ENCODE data around the gene TRIM41.

TRIM41 gene

DNA sequence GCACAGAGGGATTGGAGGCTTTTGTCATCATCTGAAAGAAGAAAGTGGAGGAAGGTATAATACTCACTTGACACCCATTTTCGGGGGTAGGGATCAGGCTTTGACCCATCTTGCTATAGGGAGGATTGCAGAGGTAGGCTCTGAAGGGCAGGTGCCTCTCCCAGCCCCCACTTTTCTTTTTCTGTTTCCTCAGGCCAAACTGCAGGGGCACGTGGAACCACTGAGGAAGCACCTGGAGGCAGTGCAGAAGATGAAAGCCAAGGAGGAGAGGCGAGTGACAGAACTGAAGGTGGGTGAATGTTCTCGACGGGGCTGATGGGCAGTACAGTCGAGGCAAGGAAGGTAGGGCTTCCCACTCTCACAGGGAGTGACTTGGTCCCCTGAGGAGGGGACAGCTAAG, 7.5 kb downstream of the TRIM41 start:
- in situ Hi-C loops (cut with MboI; ENCODE audit: low sequenced_read_pairs): no loop called here

DNA sequence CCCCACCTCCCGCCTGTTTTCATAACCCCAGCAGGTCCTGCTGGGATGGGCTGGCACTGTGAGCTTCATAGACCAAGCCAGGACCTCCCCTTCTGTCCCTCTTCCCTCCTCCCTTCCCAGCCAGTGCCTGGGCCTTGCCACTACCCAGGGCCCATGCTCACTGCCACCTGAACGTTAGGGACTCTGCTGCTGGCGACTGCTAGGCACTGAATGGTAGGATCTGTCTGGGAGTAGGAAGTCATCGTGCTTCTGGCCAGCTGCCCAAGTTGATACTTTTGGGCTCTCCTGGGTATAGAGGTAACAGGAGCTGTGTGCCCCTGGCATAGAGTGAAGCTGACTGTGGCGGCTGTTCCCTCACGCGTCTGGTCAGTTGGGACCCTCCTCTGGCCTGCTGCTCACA, 8.4 kb downstream of the TRIM41 start:
- in situ Hi-C loops (cut with MboI; ENCODE audit: low sequenced_read_pairs): no loop called here

DNA sequence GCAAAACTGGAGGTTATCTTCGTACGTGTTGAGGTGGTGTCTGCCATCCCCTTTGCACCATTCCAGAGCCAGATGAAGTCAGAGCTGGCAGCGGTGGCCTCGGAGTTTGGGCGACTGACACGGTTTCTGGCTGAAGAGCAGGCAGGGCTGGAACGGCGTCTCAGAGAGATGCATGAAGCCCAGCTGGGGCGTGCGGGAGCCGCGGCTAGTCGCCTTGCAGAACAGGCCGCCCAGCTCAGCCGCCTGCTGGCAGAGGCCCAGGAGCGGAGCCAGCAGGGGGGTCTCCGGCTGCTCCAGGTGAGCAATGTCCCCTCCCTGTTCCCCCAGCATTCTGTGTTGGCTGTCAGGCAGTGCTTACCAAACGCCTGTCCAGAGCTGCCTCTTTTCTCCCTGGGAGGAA, 9.5 kb downstream of the TRIM41 start:
- in situ Hi-C loops (cut with MboI; ENCODE audit: low sequenced_read_pairs): no loop called here

DNA sequence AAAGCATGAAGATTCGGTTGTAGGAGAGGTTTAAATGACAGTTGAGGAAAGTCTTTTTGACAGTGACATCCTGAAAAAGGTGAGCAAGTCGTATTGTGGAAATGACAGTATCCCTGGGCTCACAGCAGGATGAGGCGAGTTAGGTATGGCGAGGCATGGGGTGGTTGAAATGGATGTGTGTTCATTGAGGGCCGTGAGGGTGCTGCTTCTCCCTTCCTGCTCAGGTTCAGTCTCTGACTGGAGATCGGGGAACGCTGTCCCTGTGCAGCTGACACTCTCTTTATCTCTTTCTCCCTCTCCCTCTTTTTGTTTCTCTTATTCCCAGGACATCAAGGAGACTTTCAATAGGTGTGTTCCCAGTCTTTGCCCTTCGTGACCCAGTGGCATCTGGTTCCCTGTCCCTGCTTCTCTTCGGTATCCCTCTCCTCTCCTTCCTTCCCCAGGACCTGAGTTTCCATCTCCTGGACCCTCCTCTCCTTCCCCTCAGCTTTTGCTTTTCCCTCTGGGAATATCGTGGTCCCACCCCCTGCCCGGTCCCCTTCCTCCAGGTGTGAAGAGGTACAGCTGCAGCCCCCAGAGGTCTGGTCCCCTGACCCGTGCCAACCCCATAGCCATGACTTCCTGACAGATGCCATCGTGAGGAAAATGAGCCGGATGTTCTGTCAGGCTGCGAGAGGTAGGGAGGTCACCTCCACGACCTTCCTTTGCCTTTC, 10.2 kb downstream of the TRIM41 start:
- in situ Hi-C loops (cut with MboI; ENCODE audit: low sequenced_read_pairs): no loop called here

DNA sequence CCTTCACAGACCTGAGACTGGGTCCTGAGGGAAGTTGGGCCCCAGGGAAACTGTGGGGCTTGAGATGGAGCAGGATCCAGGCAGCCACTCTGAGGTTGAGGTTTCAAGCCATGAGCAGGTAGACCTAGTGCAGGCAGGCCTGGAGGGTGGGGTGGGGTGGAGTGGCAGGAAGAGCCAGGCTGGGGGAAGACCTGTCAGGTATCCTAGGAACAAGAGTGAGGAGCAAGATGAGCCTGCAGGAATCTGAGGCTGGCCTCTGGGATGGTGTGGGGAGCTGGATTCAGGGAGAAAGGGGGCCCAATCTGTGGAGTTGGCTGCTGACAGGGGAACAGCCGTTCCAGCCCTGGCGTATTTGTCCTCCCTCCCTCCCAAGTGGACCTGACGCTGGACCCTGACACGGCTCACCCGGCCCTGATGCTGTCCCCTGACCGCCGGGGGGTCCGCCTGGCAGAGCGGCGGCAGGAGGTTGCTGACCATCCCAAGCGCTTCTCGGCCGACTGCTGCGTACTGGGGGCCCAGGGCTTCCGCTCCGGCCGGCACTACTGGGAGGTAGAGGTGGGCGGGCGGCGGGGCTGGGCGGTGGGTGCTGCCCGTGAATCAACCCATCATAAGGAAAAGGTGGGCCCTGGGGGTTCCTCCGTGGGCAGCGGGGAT, 10.8 kb downstream of the TRIM41 start:
- in situ Hi-C loops (cut with MboI; ENCODE audit: low sequenced_read_pairs): no loop called here

DNA sequence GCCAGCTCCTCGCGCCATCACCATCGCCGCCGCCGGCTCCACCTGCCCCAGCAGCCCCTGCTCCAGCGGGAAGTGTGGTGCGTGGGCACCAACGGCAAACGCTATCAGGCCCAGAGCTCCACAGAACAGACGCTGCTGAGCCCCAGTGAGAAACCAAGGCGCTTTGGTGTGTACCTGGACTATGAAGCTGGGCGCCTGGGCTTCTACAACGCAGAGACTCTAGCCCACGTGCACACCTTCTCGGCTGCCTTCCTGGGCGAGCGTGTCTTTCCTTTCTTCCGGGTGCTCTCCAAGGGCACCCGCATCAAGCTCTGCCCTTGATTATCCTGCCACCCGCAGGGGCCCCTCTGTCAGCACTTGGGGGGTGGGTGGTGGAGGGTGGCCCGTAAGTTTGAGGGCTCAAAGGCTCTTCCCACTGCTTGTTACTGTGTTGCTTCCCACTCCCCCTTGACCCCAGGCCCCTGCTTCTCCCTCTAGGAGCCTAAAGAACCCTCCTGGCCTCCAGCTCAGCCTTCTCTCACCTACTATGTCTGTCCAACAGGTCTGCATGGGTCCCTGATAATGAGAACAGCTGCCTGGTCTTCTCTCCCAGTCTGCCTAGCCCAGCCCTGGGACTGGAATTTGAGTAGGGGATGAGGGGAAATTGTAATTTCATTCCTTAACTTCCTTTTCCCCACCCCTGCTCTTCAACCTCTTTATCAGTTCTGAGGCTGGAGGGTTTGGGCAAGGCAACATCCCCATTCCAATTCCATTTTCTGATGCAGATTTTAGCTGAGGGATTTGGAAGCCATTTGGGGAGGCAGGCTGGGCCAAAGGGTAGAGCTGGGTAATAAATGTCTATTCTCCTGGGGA, 11.6 kb downstream of the TRIM41 start:
- in situ Hi-C loops (cut with MboI; ENCODE audit: low sequenced_read_pairs): no loop called here

DNA sequence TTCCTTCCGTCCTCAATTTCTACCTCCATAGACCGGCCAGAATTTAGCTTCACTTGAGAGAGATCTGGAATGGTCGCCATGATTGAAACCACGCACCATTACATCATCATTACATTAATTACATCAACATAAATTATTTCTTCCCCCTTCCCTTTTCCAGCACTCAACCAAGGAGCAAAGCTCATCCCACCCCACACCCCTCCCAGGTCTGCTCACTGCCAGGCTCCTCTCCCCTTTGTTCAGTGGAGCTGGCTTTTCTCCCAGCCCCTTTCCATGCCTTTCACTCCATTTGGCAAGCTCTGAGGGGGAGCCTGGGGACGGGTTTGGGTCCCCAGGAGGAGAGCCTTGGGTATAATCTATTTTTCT, 12.2 kb downstream of the TRIM41 start:
- in situ Hi-C loops (cut with MboI; ENCODE audit: low sequenced_read_pairs): no loop called here

DNA sequence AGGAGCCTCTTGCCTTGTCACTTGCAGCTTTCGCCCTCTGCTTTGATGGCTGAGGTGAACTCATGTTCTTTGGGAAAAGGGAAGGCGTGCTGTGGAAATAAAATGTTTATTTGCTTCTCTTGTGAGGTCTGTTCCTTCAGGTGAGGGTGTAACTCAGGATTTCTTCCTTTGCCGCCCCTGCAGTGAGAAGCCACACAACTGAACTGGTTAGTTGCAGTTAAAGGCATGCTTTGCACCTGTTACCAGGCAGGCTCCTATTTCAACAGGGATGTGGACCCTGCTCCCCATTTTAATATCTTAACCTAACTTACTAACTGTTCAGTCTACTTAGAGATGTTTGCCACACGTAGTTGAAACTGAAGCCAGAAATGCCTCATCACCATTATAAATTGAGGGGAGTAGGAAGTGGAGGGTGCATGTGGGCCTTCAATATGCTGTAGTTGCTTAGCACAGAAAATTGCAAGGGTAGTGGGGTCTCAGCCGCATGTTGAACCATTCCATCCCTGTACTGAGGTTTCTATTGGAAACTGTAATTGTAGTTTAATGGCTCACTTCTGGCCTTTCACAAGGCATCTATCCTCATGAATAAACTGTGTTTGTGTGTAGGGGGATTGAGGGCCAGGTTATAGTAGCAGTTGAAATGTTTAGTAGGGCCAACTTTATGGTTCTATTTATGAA, 12.7 kb downstream of the TRIM41 start:
- in situ Hi-C loops (cut with MboI; ENCODE audit: low sequenced_read_pairs): no loop called here

DNA sequence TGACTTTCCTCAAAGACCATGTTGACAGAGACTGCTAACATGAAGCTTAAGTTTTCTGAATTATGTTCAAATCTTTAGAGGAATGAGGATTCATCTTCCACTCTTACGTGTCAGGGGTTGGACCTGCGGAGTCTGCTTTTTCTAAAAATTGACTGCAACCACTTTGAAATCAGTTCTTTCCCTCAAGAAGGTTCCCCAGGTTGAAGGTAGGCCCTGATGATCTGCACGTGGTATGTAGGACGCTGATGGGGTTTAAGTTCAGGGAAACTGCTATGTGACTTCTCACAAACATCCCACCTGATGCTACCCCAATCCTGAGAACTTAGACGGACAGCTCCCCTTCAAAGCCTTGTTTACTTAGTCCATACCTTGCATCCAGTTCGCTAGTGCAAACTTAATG, 13.4 kb downstream of the TRIM41 start:
- in situ Hi-C loops (cut with MboI; ENCODE audit: low sequenced_read_pairs): no loop called here

DNA sequence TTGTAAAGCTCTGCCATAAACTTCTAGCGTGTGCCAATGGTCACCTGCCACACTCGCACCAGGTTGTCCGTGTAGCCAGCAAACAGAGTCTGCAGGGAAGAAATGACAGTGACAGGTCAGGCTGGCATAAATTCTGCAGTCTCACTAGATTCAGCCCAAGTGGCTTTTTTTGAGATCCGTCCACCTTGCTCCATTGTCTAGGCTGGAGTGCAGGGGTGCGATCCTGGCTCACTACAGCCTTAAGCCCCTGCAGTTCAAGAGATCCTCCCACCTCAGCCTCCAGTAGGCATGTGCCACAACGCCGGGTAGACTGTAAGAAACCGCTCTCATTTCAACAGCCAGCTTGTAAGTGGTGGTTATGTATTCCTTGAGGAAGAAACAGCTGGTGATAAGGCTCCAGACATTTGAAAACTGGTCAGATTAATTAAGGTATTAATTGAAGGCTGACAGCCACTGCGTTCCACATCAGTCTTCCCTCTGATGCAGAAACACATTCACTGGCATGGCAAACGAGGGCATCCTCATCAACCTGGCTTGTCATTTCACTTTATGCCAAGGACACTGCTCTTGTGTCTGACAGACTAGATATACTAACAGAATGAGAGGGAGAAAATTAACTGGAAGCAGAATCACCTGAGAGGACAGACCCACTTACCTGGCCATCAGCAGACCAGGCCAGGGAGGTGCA, 14.0 kb downstream of the TRIM41 start:
- in situ Hi-C loops (cut with MboI; ENCODE audit: low sequenced_read_pairs): no loop called here

DNA sequence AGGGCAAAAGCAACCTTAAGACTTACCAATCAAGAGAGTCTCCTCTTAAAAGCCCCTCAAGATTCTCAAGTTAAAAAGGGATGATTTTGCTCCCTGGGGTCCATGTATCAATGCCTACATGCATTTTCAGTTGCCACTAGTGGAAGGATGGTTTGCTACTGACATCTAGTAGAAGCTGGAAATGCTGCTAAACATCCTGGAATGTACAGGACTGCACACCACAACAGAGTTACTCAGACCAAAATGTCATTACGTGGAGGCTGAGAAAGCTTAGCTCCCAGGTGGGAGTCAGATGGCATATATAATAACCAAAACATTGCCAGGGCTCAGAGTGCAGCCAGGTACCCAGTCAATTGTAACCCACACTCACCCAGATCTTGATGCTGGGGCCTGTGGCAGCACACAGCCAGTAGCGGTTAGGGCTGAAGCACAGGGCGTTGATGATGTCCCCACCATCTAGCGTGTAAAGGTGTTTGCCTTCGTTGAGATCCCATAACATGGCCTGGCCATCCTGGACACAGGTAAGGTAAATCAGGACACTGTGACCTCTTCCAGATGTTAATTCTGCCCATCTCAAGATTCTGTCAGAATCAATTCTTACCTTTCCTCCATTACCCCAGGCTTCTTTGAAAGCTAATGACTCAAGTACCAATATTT, 14.8 kb downstream of the TRIM41 start:
- in situ Hi-C loops (cut with MboI; ENCODE audit: low sequenced_read_pairs): no loop called here

DNA sequence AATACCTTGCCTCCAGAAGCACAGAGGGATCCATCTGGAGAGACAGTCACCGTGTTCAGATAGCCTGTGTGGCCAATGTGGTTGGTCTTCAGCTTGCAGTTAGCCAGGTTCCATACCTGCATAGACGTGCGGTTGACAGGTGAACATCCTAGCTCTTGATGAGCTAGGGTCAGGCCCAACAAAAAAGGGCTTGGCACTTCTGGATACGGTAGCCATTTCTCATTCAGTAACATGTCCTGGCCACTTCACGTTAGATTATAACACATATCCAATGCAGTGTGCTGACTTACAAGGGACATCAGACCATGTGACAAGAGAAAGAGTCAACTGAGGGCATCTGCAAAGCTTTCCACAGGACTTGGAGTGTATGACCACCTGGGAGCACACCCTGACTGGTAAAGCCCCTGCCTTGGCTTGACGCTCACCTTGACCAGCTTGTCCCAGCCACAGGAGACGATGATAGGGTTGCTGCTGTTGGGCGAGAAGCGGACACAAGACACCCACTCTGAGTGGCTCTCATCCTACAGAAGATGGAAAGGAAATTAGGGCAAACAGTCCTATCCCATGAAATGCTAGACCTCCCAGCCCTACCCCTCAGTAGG, 16.1 kb downstream of the TRIM41 start:
- in situ Hi-C loops (cut with MboI; ENCODE audit: low sequenced_read_pairs): no loop called here

DNA sequence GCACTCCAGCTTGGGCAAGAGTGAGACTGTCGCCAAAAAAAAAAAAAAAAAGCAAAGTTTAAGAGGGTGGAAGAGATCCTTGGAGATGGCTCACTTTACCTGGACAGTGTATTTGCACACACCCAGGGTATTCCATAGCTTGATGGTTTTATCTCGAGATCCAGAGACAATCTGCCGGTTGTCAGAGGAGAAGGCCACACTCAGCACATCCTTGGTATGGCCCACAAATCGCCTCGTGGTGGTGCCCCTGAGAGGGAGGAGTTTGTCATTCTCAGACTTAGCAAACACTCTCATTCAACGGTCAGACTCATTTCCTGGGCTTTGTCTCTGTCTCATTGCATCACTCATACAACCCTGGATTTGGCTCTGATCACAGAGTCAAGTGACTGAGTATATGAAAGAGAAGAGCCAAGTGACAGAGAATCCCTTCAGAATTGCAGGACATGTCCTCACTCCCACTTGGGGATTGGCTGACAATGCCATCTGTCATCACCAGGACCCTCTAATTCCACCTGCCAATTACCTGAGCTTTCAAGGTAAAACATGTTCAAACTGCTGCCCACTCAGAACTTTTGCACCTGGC, 18.4 kb downstream of the TRIM41 start:
- in situ Hi-C loops (cut with MboI; ENCODE audit: low sequenced_read_pairs): no loop called here

DNA sequence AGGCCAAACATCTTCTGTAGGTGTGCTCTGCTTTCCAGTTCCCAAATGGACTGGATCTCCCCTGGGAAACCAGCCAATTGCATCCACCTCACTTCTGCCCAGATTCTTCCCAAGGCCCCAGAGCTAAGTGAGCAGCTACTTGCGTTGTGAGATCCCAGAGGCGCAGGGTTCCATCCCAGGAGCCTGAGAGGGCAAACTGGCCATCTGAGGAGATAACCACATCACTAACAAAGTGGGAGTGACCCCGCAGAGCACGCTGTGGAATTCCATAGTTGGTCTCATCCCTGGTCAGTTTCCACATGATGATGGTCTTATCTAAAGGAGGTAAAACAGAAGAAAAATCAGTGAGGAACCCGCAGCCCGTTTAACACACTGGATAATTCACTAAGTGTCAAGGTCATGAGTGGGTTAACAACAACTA, 19.0 kb downstream of the TRIM41 start:
- in situ Hi-C loops (cut with MboI; ENCODE audit: low sequenced_read_pairs): no loop called here

DNA sequence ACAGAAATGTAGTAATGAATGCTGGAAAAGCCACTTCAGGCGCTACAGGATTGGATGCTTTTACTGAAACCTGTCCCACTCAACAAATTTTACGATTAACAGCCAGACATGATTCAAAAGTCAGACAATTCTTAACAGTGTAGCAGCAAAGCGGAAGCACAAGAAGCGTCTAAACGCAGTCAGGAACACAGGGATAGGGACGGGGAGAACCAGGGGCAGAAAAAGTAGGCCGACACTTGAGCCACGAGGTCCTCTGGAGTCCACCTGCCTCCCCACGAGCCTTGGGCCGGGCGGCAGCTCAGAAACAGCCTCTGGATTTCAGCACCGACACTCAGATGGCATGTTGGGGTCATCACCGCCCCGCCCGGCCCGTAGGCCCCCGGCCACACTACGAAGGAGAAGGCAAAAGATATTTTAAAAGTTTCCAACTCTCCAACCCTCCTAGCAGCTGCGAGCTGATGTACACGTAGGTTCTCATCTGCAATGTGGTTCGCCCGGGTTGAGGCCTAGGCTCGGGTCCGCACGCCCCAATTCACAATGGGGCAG, 20.0 kb downstream of the TRIM41 start:
- in situ Hi-C loops (cut with MboI; ENCODE audit: low sequenced_read_pairs): no loop called here

DNA sequence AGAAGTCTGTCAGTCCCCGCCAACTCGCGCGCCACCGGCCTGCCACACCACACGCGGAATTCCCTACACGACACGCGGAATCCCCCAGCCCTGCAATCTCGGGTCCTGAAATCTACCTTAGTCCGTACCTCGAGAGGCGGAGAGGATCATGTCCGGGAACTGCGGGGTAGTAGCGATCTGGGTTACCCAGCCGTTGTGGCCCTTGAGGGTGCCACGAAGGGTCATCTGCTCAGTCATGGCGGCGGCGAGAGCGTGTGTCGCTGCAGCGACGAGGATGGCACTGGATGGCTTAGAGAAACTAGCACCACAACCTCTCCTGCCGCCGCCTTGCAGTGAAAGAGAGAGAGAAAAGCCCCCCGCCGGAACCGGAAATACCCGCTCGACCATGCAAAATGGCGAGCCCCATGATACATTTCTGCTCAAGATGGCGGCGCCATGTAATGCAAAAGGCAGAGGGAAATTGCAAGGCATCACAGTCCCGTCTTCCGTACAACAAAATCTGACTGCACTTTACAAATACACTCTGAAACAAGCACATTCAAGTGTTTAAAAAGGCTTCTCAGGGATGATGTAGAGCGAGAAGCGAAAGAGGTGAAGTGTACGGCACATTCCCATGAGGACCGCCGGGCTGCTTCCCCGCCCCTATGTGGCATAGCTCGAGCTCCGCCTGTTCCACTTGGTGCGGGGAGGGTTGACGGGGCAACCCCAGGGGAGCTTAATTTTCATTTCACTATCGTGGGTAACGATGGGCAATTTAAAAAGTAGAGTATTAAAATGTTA, 20.7 kb downstream of the TRIM41 start, which contains the start of gene RACK1:
RACK1 (minus strand) TSS at position 343 of the 780 bp plus-strand sequence; CDS start at position 237, 106 bp downstream.
- in situ Hi-C loops (cut with MboI; ENCODE audit: low sequenced_read_pairs): no loop called here

DNA sequence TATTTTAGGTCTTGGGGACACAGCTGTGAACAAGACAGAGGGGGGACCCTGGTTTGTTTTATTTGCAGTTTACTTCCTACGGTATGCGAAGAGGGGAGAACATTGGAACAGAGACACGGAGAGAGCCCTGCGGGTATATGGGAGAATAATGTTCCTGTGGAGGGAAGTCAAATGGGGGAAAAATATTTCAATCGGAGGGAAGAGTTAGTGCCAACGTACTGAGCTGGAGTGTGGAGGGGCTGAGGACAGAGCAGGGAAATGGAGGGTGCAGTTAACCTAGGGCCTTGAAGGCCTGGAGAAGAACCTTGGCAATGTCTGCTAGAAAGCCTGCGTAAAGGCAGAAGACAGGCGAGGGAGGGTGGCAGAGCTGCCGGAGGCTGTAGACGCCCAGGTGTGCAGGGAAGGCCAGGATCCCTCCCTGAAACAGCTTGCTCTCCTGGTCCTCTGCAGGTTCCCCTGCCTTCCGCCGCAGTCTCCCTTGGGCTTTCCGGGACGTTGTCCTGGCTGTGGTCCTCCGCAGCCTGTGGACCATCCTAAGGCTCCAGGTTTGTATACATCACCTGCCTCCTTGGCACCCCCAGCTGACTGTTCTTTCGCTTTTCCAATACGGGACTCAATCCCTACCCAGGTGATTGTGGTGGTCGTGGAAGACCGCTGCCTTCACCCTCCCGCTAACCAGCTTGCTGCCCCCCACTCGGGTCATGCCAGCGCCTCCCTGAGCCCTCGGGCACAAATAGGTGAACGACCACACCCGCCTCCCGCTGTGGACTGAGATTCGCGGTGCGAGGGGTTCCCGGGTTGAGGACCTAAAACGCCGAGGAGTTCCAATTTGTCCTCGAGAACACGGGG, 22.6 kb downstream of the TRIM41 start:
- in situ Hi-C loops (cut with MboI; ENCODE audit: low sequenced_read_pairs): no loop called here
